GM21423 (cell line): ENCODE data around the gene CNTN5.

Experiments used
- ATAC-seq: cut with Tn5 transposase; IDR thresholded peaks from one replicate; pipeline ENCODE4 v1.9.1; 2021; ENCODE audit warnings: mild to moderate bottlenecking, moderate library complexity; ENCODE audit not compliant: unreplicated experiment

Gene CNTN5

DNA sequence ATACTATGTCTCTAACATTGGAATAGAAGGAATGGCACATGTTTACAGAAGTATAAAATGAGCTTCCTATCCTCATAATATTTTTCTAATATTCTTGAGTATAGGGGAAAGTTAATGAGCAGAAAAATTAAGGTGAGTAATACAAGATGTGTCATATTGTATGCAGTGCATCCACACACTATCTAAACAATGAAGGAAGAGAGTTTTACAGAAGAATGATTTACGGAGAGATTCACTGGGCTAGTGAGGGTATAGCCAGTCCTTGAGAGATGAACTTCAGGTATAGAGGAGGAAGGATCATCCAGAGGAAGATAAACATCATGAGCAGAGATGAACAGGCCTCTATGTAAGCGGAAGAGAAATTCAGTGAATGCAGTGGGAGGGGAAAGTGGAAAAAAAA is 569.0 kb downstream of the CNTN5 start:
- ATAC-seq, result no peak

GRCh38 chr11:99592266-99592665 is 571.5 kb downstream of the CNTN5 start:
- ATAC-seq, result no peak

GRCh38 chr11:99593197-99593596 is 572.4 kb downstream of the CNTN5 start:
- no peak for ATAC-seq

DNA sequence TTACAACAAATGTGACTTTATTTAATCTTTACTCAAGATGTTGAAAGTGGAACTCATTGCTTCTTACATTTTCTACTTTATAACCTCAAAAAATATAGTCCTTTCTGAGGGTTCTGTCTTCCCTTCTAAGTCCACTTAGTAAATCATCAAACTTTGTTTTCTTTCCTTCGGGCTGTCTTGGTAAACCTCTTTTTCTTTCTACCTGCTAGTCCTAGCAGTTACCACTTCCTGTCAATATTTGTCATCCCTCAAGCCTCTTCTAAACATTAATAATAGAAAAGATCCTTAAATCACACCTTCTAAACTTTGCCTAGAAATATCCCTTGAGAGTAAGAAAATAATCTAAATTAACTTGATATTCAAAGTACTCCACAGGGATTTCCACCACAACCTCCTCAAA is 580.4 kb downstream of the CNTN5 start:
- no peak for ATAC-seq

- no peak for ATAC-seq
Observed at GRCh38 chr11:99614352-99614751, 593.6 kb downstream of the CNTN5 start.

DNA sequence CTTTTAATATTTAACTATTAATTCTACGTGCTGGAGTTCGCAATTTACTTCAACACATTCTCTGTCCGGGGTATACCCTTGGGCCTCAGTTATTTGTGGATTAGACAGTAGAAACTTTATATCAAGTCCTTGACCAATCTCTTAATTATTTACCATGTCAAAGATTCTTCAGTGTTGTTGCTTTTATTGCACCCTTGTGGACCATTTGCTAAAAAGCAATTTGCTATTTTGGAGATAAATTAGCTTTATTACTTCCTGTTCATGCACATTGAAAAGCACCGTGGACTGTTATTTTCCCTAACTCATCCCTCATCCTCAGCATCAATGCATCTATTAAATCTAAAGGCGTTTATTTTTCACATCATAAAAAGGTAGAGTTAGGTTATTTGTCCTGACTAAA is 609.9 kb downstream of the CNTN5 start:
- no peak for ATAC-seq

DNA sequence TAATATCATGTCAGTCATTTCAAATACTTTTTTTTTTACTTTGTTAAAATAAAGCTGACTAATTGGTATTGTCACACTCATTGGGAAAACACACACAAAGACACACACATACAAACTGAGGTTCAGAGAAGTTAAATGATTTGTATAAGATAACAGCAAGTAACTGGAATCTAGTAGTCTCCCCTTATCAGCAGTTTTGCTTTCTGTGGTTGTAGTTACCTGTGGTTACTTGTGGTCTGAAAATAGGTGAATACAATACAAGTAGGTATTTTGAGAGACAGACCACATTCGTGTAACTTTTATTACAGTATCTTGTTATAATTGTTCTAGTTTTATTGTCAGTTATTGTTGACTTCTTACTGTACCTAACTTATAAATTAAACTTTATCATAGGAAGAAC is 610.9 kb downstream of the CNTN5 start:
- no peak for ATAC-seq

DNA sequence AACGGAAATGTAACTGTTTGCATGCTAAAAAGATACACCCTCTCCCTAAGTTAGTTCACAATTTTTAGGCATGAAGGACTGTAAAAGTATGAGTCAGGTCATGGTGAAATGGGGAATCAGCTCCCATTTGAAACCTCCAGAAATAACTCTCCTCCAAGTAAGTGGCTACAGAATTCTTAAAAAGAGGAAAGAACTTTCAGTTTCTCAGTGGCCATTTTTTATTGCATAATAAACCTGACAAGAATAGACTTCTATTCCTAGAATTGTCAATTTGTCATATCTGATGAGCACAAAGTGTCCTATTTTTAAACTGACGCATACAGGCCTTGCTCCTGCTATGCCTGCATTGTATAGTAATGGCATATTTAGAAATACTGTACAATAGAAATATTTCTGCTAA is 612.2 kb downstream of the CNTN5 start:
- no peak for ATAC-seq

- no peak for ATAC-seq
Observed at GRCh38 chr11:99634581-99634980, 613.8 kb downstream of the CNTN5 start.

GRCh38 chr11:99638073-99638553 is 617.4 kb downstream of the CNTN5 start:
- no peak for ATAC-seq

DNA sequence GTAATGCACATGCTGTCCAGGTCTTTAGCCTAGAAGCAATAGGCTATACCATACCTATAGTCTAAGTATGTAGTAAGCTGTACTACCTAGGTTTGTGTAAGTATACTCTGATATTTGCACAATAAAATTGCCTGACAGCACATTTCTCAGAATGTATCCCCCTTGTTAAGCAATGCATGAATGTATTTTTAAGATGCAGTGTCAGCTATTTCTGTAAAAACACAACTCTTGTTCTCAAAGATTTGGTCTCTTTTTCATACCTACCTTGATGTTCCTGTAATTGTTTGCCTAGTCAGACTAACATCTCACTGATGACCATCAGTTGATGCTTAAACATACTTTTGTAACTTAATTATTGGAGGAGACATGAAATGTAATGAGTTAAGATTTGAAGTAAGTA is 619.9 kb downstream of the CNTN5 start:
- ATAC-seq, result no peak

GRCh38 chr11:99645934-99646333 is 625.2 kb downstream of the CNTN5 start:
- ATAC-seq, result no peak

- ATAC-seq, result no peak
Observed at GRCh38 chr11:99670067-99670676, 649.4 kb downstream of the CNTN5 start.

- ATAC-seq, result no peak
Observed at GRCh38 chr11:99671808-99672409, 651.2 kb downstream of the CNTN5 start.

DNA sequence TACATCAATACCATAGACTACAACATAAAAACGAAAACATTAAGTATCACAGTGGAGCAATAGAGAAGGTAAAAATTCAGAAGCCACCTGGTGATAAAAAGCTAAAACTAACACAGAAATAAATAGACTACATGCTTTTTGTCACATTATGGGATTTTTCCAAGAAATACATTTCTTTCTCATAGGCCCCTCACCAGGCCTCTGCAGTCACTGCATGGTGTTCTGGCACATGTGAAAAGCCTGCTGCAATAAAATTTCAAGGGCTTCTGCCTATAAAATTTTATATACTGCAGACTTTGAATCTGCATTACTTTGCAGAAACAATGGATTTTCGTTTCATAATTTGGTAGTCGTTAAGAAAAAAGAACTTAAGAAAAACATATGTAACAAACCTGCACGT is 655.5 kb downstream of the CNTN5 start:
- no peak for ATAC-seq

- ATAC-seq, result no peak
Observed at GRCh38 chr11:99682171-99682570, 661.4 kb downstream of the CNTN5 start.

DNA sequence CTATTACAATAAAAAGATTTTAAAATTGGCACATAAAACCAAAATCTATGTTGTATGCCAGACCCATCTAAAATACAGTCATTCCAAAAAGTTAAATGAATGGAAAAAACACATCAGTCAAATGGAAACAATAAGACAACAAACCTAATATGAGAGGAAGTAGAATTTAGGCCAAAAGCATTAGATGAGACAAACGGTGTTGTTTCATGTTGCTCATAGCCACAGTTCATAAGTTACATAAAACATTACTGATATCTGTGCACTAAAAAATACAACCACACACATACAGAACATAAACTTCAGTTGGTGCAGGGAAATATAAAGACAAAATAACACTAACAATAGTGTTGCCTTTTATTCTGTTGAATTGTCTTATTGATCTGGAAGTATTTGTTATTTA is 661.9 kb downstream of the CNTN5 start:
- no peak for ATAC-seq

GRCh38 chr11:99683933-99684332 is 663.2 kb downstream of the CNTN5 start:
- peak; percentile 62 for ATAC-seq

- ATAC-seq, result no peak
Observed at GRCh38 chr11:99686838-99687237, 666.1 kb downstream of the CNTN5 start.

DNA sequence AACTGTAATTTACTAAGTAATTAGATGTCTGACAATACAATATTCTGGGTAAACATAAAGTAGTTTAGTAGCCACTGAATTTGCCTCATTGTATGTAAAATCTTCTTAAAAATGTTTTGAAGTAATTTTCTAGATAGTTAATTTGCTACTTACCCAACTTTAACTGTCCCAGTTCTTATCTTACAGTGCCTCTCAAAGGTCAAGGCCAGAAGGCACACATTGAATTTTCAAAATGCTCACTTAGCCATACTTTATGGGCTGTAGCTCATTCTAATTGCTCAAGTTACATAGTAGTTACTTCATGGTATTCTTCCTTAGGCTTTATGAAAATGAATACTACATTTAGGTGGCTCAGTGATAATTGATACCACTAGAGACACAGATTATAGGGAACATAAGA is 666.6 kb downstream of the CNTN5 start:
- no peak for ATAC-seq

DNA sequence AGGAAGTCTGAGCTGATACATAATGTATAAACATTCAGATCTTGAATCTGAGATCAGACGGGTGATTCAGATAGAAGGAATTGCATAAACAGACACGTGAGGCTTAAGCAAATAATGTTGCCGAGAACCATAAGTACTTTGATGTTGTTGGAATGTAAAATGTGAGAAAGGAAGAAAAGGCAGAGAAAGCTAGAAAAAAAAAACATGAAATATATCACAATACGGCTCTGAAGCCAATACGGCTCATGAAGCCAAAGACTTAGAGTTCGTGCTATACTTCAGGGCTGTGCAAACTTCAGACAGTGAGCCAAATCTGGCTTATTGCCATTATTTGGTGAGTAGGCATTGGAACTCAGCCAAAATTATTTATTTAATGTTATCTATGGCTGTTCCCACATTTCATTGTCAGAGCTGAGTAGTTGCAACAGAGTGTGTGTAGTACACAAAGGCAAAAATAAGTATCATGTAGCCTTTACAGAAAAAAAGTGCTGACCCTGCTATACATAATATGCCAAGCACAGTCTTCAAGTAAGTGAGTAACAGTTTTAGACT is 673.3 kb downstream of the CNTN5 start:
- no peak for ATAC-seq

GRCh38 chr11:99695106-99695505 is 674.4 kb downstream of the CNTN5 start:
- no peak for ATAC-seq

DNA sequence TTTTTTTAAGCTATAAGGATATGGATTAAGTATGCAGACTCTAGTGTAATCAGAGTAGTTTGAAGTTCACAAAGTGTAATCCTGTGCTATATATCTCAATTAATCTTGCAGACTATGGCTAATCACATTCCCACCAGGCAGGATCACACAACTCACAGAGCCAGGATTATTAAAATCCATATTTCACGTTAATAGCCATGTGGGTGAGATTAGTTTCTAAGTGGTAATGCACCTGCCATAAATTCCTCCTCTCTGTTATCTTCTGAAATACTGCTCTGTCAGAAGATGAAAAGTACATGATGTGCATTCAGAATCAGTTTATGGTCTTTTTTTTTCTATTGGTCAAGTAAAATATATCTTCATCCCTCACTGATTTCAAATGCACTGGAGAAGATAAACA is 686.1 kb downstream of the CNTN5 start:
- ATAC-seq, result no peak
